Mucosa of rectum (tissue), 2 donors: ENCODE results near the gene LRFN3.
"Not testable (repeated sequence)": the region's sequence is repeated elsewhere in the genome, so short reads cannot be mapped to it uniquely, and the experiment has no call there.

Source experiments
- H3K27ac ChIP-seq, 2 donors: one replicate each; pipeline ENCODE4 v1.7.0; 2013; ENCODE audit warnings: inconsistent platforms in 2 of 2, low read depth in 2 of 2, low read length in 2 of 2
- H3K27me3 ChIP-seq, 2 donors: one replicate each; pipeline ENCODE4 v1.7.0; 2013; ENCODE audit warnings: low read length in 2 of 2; ENCODE audit not compliant: control insufficient read depth in 2 of 2, insufficient read depth in 2 of 2
- H3K36me3 ChIP-seq, 2 donors: one replicate each; pipeline ENCODE4 v1.7.0; 2013; ENCODE audit warnings: low read length in 2 of 2; ENCODE audit not compliant: control insufficient read depth in 2 of 2, insufficient read depth in 2 of 2
- H3K4me1 ChIP-seq, 2 donors: one replicate each; pipeline ENCODE4 v1.7.0; 2013; ENCODE audit warnings: low read length in 2 of 2, mild to moderate bottlenecking in 1 of 2; ENCODE audit not compliant: control insufficient read depth in 2 of 2, insufficient read depth in 2 of 2
- H3K4me3 ChIP-seq, 2 donors: one replicate each; pipeline ENCODE4 v1.7.0; 2013; ENCODE audit warnings: low read length in 2 of 2
- H3K9ac ChIP-seq, 2 donors: one replicate each; pipeline ENCODE4 v1.7.0; 2013; ENCODE audit warnings: low read length in 2 of 2, low read depth in 1 of 2, mild to moderate bottlenecking in 1 of 2
- H3K9me3 ChIP-seq, 2 donors: one replicate each; pipeline ENCODE4 v1.7.0; 2013; ENCODE audit warnings: low read length in 2 of 2; ENCODE audit not compliant: control insufficient read depth in 2 of 2
- donor health status: healthy.
- donor health status: Normal muscosa, but diverticular disease.

The LRFN3 gene

DNA sequence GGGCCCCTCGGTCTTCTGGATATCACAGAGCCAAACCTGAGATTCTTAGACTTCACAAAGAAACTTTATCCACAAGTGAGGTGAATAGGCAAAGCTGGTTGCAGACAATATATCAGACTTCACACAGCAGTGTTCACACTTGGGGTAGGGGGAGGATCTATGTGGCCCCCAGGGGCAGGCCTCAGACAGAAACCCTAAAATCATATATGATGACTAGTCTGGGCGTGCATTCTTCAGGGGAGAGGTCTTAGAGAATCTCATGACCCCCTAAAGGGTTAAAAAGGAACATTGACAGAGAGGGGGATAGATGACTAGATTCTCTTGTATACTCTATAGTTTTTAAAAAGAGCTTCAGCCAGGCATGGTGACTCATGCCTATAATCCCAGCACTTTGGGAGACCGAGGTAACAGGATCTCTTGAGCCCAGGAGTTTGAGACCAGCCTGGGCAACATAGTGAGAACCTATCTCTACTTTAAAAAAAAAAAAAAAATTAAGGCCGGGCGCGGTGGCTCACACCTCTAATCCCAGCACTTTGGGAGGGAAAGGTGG, 30.9 kb upstream of the LRFN3 start:
- Histone ChIP-seq H3K27me3 (no peaks in the 10 kb centered on the region), H3K9me3 (no peaks in the 10 kb centered on the region), H3K4me3 (no peak overlapping the region), H3K36me3 (no peaks in the 10 kb centered on the region), H3K4me1 (peaks cover 2 to 10% of the 10 kb centered on the region in 2 donors), H3K9ac (no peak overlapping the region), H3K27ac (peak overlapping the region in 1 of 2 donors; percentile 85)

GRCh38 chr19:35907377-35907745, 28.8 kb upstream of the LRFN3 start:
- H3K4me3 ChIP-seq: peak overlapping the region in 1 of 2 donors; percentile 63
- peak overlapping the region in 1 of 2 donors; percentile 54 for H3K9ac ChIP-seq
- no peaks in the 10 kb centered on the region for H3K27me3 ChIP-seq
- H3K9me3 ChIP-seq: no peaks in the 10 kb centered on the region
- no peaks in the 10 kb centered on the region for H3K36me3 ChIP-seq
- H3K4me1 ChIP-seq: peaks cover 2 to 5% of the 10 kb centered on the region in 2 donors
- H3K27ac ChIP-seq: peak overlapping the region; percentile 50 to 72

DNA sequence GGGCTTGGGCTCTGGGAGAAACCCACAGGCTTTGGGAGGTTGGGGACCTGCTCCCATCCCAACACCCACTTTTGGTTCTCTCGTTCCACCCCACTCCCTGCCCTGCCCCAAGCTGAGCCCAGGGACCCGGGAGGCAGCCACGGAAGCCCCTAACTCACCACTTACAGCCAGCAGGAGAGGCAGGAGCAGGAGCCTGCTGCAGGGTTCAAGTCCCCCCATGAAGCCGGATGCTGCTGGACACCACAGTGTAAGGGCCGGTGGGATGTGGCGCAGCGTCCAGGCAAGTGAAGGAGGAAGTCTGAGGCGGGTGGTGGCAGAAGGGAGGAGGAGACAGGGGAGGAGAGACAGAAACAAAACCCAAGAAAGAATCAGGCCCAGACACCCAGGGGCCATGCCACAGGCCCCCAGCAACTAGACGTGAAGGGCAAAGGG, 28.1 kb upstream of the LRFN3 start, which contains the start of gene TYROBP:
Gene TYROBP, minus strand, starts transcription at position 286 of the 432 bp plus-strand sequence. Its CDS starts 67 bp downstream, at position 219.
- H3K9ac ChIP-seq: peak within 1 kb of the TSS; percentile 24 to 54
- no peaks in the 10 kb centered on the region for H3K9me3 ChIP-seq
- H3K36me3 ChIP-seq: no peaks in the 10 kb centered on the region
- peaks cover 2 to 5% of the 10 kb centered on the region in 2 donors for H3K4me1 ChIP-seq
- H3K27ac ChIP-seq: peak within 1 kb of the TSS; percentile 50 to 72
- H3K4me3 ChIP-seq: peak within 1 kb of the TSS; percentile 43 to 63
- no peaks in the 10 kb centered on the region for H3K27me3 ChIP-seq

- Histone ChIP-seq H3K27ac (peak overlapping the region; percentile 48 to 72), H3K36me3 (no peaks in the 10 kb centered on the region), H3K9ac (no peak overlapping the region), H3K27me3 (no peaks in the 10 kb centered on the region), H3K4me3 (no peak overlapping the region), H3K4me1 (peaks cover 2% of the 10 kb centered on the region in 2 donors), H3K9me3 (no peaks in the 10 kb centered on the region)
Observed at GRCh38 chr19:35908973-35909683, 27.0 kb upstream of the LRFN3 start.

DNA sequence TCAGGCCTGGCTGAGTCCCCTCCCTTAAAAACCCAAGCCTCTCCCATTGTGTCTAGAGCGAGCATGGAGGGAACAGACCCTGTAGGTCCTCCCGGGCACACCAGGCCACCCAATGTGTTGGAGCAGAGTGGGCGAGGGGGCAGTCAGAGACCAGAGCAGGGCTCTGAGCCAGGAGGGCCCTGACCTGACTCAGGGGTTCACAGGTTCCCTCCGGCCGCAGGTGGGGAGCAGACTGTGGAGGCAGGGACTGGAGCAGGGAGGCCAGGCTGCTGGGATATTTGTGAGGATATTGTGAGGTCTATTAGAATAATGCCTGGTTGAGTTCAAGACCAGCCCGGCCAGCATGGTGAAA, 26.5 kb upstream of the LRFN3 start:
- peaks cover 2% of the 10 kb centered on the region in 2 donors for H3K4me1 ChIP-seq
- no peak overlapping the region for H3K4me3 ChIP-seq
- peak overlapping the region; percentile 52 to 68 for H3K27ac ChIP-seq
- no peaks in the 10 kb centered on the region for H3K27me3 ChIP-seq
- H3K9ac ChIP-seq: no peak overlapping the region
- no peaks in the 10 kb centered on the region for H3K9me3 ChIP-seq
- H3K36me3 ChIP-seq: no peaks in the 10 kb centered on the region

GRCh38 chr19:35910355-35910754, 25.8 kb upstream of the LRFN3 start:
- H3K27ac ChIP-seq, H3K4me3 ChIP-seq, H3K9ac ChIP-seq, H3K27me3 ChIP-seq, H3K4me1 ChIP-seq, H3K36me3 ChIP-seq, H3K9me3 ChIP-seq: not testable (repeated sequence)

GRCh38 chr19:35911173-35911572, 25.0 kb upstream of the LRFN3 start:
- peaks cover 0 to 2% of the 10 kb centered on the region in 2 donors for H3K4me1 ChIP-seq
- no peaks in the 10 kb centered on the region for H3K36me3 ChIP-seq
- no peaks in the 10 kb centered on the region for H3K27me3 ChIP-seq
- no peak overlapping the region for H3K4me3 ChIP-seq
- H3K27ac ChIP-seq: no peak overlapping the region
- no peak overlapping the region for H3K9ac ChIP-seq
- no peaks in the 10 kb centered on the region for H3K9me3 ChIP-seq

GRCh38 chr19:35911790-35912189, 24.4 kb upstream of the LRFN3 start:
- H3K9me3 ChIP-seq: no peaks in the 10 kb centered on the region
- H3K4me3 ChIP-seq: no peak overlapping the region
- H3K4me1 ChIP-seq: peaks cover 0 to 2% of the 10 kb centered on the region in 2 donors
- H3K9ac ChIP-seq: no peak overlapping the region
- H3K27me3 ChIP-seq: no peaks in the 10 kb centered on the region
- no peaks in the 10 kb centered on the region for H3K36me3 ChIP-seq
- H3K27ac ChIP-seq: no peak overlapping the region

DNA sequence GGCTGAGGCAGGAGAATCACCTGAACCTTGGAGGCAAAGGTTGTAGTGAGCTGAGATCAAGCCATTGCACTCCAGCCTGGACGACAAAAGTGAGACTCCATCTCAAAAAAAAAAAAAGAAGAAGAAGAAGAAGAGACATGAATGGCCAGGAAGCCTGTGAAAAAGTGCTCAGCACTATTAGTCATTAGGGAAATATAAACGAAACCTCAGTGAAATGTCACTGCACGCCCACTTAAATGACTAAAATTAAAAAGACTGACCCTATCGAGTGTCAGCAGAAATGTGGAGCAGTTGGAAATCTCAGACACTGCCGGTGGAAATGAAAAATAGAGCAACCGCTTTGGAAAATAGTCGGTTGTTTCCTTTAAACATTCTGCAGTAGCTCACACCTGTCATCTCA, 22.6 kb upstream of the LRFN3 start:
- Histone ChIP-seq H3K27me3 (no peaks in the 10 kb centered on the region), H3K27ac (no peak overlapping the region), H3K4me1 (peaks cover 0 to 2% of the 10 kb centered on the region in 2 donors), H3K9ac (no peak overlapping the region), H3K9me3 (no peaks in the 10 kb centered on the region), H3K36me3 (no peaks in the 10 kb centered on the region), H3K4me3 (no peak overlapping the region)

DNA sequence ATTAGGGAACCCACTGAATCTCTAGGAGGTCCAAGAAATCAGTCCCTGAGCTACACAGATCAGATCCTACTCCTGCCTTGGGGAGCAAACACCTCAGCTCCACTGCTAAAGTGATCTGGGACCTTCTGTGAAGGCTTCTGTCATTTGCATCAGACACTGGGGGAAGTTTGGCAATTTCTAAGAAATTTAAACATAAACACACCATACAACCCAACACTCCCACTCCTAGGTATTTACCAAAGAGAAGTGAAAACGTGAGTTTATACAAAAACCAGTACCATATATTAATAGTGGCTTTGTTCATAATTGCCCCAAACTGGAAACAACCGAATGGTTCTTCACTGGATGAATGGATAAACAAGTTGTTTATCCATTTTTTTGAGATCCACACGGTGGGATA, 20.7 kb upstream of the LRFN3 start:
- Histone ChIP-seq H3K9ac (no peak overlapping the region), H3K36me3 (no peaks in the 10 kb centered on the region), H3K27me3 (no peaks in the 10 kb centered on the region), H3K4me3 (no peak overlapping the region), H3K27ac (no peak overlapping the region), H3K9me3 (no peaks in the 10 kb centered on the region), H3K4me1 (no peaks in the 10 kb centered on the region)
